Anterior cingulate cortex (tissue), 58 donors: ENCODE measurements around the gene WRAP73.
"Not testable (repeated sequence)": the region's sequence is repeated elsewhere in the genome, so short reads cannot be mapped to it uniquely, and the experiment has no call there.

ENCODE experiments used
- DNase-seq, 58 donors: peaks; one replicate each; lab custom pipeline; 2025; lab: John Stamatoyannopoulos, UW

Gene WRAP73

DNA sequence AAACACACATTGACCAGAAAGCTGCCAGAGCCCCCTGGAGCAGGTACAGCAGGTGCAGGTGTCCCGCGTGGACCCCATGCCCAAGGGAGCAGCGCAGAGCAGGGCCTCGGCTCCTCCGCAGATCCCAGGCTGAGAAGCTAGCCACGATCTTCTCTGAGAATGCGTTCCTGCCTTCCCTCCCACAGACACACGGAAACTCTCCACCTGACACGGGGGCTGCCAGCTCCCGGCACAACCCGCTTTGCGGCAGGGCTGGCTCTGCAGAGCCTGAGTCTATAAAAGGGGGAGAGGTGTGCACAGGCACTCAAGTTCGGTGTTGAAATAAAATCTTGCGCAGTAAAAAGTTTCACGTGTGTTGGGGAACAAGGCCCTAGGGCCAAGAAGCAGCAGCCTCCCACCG is 48.2 kb downstream of the WRAP73 start:
- no peak for DNase-seq

DNA sequence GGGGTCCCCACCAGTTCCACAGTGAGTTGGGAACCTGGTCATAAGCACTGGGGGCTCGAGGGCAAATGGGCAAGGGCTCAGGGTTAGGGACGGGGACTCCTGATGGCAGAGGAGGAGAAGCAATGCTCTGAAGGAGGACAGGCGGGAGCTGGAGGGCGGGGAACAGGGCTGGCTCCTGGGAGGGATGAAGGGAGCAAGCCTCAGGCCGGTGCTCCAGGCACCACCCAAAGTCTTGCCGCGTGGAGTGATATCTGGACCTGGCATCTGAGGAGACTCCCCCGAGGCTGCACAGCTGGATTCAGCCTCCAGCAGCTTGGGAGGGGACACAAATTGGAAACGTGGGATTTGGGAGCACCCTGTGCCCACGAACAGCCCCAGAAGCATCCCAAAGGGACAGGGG is 49.5 kb downstream of the WRAP73 start:
- DNase-seq, result no peak

DNA sequence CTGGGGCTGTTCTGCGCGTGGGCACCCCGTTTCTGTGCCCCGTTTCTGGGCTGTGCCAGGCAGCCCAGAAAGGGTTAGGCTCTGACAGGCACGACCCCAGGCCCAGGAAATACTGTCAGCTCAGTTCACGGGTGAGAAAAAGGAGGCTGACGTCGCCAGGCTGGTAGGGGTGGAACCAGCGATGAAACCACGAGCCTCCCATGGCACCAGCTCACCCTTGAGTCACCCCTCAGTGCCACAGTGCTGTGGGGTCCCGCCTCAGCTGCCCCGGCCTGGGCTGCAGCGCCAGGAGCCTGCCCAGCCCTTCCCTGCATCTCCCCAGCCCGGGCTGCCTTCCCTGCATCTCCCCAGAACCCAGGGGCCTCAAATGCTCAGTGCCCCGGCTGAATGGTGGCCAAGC is 50.1 kb downstream of the WRAP73 start:
- DNase-seq, result no peak

DNA sequence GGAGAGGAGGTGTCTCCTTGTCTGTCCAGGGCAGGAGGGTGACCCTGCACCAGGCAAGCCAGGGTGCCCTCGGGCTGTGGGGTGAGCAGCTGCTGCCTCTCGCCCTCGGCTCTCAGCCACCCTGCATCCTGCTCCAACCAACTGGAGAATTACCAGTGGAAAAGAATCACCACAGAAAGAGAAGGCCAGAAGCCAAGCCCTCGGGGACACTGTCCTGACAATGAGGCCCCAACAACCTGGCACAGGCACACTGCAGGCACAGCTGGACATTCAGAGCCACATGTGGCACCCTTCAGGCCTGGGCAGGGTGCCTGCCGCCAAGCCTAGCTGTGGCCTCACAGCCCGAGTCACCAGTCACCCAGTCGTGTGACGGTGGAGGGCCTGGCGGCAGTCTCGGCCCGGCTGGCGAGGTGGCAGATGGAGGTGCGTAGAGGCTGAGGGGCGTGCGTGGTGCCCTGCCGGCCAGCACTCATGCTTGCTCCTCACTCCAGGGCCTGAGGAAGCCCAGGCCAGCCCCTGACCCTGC is 50.6 kb downstream of the WRAP73 start:
- peak in 12 of 58 donors; percentile 11 to 61 (median 30) for DNase-seq

DNA sequence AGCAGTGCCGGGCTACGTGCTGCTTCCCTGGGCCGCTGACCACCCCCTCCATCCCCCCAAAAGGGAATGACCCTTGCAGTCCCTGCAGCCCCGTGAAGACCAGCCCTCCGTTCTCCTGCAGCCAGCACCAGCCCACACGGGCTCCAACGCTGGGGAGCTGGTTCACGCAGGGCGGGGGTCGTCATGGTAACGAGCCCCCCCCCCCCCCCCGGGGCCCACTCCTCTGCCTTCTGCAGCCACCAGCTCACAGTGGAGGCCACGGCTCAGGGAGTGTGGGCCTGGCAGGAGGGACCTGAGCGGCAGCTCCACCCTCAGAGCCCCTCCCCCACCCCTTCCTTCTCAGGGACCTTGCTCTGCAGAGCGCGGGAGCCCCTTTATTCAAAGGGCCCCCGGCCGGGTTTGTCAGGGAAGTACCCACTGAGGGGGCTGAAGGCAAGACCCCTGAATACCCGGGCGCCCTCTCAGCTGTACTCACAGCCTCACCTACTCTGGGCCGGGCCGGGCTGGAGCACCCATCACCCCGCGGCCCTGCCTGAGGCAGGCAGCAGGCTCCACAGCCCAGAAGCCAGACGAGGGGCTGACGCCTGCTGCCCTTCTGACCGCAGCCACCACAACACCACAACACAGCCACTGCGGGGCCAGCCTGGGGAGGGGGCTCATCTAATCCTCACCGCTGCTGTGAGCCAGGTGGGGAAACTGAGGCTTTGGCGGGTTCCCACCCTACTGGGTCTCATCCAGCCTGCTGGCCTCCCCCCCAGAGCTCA is 51.2 kb downstream of the WRAP73 start:
- DNase-seq, result no peak

DNA sequence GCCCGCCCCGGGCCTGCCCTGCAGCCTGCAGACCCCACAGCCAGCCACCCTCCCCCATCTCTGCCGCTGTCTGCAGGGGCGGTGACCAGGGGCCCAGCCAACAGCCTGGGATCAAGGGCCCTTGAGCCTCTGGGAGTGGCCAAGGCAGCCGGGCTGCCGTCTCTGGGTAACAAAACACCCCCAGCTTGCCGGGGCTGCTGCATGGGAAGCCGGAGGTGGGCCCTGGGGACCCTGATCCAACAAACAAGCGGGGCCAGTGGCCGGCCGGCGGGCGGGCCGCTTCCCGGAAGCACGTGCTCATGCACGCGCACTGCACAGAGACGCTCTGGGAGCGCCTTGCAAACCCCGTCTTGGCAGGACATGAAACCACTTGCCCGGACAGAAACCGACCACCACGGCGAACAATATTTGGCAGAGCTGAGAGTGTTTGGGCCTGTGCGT is 51.8 kb downstream of the WRAP73 start:
- DNase-seq, result peak in 4 of 58 donors; percentile 8 to 16 (median 14)

DNA sequence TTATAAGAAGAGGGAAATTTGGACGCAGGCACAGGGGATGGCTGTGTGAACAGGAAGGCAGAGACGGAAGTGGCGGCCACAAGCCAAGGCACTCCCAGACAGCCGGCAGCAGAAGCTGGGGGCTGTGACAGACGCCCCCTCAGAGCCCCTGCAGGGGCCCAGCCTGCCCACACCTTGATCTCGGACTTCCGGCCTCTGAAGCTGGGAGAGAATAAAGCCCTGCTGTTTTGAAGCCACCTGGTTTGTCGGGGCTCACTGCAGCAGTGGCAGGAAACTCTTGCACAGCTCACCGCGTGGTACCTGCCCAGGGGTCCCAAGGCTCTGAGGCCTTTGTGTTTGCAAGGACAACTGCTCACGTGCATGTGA is 52.3 kb downstream of the WRAP73 start:
- DNase-seq, result no peak

DNA sequence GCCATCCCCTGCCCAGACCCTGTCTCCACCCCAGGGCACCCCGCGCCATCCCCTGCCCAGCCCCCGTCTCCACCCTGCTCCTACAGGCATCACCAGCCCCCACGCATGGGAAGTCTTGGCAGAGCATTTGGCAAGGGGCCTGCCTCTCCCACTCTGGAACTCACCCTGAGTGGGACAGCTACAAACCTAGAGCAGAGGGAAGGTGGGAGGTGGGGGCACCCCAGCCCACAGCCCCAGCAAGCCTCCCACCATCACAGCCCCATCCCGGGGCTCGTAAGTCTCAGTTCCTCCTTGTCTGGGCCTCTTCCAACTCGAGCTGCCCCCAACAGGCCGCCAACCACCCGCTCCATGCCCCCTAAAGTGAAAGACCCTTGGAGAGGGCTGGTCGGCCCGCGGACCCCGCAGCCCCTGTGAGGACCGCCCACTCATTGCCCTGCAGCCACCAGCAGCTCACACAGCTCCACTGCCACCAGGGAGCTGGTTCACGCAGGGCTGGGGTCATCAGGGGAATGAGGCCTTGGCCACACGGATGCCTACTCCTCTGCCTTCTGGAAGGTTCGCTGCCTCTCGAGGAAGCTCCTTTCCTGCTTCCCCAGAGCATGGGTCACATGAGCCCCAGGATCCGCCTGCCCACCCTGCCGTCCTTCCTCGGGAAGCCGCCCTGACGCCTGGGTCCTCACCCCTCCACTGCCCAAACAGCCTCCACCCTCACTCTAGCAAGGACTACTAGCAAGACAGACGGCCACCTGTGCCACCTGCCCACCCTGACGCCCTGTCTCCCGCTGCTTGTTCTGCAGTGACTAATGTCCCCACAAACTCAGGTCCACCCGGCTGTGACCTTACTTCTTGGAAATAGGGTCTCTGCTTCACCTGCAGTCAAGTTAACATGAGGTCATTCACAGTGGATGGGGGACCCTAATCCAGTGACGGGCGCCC is 53.0 kb downstream of the WRAP73 start:
- DNase-seq, result no peak

DNA sequence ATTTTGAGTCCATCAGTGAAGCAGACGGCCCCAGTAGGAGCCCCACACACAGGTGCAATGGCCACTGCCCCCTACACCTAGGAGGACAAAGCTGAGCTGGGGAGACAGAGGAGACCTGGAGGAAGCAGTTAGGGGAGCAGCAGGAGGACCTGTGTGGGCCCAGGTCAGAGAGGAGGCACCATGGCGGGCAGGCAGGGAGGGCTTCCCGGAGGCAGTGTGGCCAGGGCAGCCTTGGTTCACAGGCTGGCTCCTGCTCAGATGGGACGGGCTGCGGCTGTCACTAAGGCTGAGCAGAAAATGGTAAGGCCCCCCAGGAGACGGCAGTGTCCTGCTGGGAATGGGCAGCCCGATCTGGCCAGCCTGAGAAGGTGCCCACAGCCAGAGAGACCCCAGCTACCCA is 54.0 kb downstream of the WRAP73 start:
- DNase-seq, result no peak

DNA sequence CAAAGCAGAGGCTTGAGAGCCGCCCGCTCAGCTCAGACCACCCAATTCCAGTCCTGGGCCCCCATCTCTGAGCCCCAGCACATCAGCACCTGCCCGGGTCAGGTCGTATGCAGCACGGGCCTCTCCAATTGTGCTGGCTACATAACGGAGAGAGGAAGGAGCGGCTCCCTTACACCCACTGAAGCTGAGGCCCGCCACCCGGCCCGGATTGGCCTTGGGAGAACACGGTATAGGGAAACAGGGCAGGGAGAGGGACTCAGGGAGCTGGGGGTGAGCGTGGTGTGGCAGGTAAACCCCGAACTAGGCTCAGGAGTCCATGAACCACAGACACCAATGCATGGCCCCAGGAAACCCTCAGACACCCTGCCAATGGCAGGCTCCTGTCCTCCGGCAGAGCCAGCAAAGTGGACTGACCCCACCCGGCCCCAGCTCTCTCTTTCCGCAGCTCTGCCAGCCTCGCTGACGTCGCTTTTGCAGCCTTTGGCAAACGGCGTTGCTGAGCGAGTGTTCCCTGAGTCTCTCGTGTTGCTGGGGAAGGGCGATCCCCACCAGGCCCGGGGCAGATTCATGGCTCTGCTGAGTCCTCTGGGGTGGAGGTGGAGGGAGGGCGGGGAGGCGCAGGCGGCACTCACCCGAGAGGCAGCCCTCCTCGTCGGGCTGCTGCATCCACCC is 55.1 kb downstream of the WRAP73 start:
- peak in 6 of 58 donors; percentile 7 to 72 (median 12) for DNase-seq

DNA sequence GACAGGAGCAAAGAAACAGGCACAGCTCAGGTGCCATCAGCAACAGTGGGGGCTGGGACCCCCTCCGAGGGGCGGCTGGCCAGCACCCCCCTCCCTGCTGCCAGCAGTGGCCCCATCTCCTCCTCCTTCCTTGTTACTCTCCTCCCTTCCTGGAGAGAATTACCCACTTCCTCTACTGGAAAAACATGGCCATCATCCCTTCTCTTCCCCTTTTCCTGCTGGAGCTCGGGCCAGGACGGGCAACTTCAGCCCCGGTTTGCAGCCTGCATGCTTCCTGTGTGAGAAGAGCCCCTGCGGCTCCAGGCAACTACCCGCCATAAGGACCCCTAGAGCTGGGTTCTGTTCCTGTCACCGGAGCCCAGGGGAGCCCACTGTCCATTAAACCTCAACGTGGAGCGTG is 56.2 kb downstream of the WRAP73 start:
- no peak for DNase-seq

DNA sequence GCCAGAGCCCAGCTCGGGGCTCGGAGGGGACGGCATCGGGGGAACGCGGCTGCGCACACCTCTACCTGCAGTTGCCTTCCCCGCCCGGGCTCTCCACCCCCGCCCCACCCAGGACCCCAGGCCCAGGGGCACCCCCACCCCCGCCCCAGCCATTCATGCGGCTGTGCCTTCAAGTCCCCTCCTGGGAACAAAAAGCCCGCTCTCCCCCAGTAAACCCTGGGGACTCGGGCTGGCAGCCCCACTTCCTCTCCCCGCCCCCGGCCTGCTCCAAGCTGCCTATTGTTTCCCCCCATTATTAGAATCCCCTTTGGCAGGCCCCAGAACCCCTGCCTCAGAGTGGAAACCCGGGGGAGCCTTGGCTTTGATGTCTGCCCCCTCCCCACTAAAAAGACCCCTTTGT is 56.6 kb downstream of the WRAP73 start:
- no peak for DNase-seq

DNA sequence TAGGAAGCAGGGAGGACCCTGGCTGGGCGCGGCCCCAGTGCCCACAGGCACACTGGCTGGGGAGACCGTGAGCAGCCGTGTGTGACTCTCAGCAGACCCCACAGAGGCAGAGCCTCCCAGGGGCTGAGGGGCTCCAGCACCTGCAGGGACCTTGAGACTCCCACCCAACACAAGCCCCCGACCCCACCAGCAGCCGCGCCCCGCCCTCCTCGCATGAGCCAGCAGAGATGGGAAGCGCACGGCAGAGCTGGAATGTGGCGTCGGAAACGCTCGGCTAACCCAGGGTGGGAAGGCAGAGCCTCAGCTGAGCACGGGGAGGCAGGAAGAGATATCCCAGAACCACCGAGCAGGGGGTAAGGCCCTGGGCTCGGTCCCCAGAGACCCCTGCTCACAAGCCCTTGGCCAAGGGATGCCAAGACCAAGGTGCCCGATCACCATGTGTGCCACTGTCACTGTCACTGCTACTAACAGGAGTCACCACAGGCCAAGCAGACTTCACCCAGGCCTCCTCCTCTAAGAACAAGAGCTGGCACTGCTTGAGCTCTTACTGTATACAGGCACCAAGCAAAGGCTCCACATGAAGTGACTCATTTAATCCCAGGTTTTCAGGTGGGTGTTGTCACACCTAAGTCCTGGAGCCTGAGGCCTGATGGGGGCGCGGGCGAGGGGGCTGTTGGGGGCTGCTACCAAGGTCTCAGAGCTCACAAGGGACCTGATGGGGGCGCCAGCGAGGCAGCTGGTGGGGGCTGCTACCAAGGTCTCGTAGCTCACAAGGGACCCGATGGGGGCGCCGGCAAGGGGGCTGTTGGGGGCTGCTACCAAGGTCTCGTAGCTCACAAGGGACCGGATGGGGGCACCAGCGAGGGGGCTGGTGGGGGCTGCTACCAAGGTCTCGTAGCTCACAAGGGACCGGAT is 58.7 kb downstream of the WRAP73 start:
- DNase-seq, result no peak

DNA sequence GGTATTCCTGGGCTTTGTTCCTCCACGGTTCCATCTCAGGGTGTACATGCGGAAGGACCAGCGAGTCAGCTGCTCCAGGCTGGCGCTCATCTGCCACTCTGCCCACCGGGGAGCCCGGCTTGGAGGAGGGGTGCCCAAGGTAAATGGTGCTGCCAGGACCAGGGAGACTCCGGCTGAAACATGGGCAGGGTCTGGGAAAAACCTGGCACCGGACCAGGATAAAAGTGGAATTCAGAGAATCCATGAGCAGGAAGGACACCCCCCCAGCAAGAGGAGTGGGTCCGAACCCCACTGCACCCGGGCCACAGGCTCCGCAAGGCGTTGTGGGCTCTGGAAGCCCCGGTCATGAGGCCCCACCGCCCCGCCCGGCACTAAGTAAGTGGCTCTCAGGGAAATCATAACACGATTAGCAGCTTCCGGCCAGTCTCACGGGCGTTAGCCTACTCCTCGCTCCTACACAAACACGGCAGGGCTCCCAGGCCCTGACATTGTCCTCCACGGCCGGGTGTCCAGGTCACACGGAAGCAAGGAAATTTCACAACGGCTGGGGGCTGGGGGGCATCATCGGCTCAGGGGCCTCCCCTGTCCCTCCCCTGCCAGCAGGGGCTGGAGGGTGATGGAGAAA is 59.7 kb downstream of the WRAP73 start:
- DNase-seq, result no peak

DNA sequence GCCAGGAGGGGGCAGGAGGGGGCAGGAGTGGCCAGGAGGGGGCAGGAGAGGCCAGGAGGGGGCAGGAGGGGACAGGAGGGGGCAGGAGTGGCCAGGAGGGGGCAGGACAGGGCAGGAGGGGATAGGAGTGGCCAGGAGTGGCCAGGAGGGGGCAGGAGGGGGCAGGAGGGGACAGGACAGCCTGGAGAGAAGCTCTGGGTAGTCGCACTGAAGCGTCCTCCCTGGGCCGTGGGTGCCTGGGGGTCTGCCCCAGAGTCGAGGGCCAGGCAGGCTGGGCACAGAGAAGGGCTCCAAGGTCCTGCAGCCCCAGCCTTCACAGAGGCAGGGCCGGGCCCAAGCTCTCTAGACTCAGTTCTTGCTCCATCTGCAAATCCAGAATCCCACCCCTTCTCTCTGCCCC is 61.5 kb downstream of the WRAP73 start:
- no peak for DNase-seq

DNA sequence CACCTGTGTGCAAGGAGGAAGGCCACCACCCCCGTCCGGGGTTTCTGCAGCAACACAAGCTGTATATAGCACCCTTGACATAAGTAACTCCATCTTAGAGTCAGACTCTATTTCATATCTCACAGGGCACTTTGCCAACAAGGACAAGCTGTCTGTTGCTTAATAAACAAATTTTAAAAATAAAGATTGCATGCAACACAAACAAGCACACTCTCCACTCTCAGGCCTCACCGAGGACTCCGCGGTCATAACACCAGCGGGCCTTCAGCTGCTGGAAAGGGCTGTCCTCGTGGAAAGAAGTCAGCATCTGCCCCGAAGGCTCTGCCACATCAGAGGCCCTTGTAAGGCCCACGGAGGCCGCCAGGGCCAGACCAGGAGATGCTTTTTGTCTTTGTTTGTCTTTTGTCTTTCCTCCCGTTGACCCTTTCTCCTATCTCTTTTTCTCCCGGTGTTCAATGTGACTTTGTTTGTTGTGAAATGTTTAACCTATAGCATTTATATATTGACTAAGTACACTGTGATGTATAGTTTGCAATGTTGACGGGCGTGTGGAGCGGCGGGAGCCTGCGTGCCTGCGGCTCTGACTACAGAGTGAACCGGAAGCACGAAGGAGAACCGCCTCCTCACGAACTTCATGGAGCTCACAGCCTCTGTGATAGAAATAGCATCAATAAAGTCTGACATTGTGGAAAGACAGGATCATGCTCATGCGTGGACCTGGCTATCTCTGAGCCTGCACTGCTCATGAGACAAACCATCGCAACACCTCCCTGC is 62.7 kb downstream of the WRAP73 start:
- peak in 6 of 58 donors; percentile 13 to 47 (median 22) for DNase-seq

DNA sequence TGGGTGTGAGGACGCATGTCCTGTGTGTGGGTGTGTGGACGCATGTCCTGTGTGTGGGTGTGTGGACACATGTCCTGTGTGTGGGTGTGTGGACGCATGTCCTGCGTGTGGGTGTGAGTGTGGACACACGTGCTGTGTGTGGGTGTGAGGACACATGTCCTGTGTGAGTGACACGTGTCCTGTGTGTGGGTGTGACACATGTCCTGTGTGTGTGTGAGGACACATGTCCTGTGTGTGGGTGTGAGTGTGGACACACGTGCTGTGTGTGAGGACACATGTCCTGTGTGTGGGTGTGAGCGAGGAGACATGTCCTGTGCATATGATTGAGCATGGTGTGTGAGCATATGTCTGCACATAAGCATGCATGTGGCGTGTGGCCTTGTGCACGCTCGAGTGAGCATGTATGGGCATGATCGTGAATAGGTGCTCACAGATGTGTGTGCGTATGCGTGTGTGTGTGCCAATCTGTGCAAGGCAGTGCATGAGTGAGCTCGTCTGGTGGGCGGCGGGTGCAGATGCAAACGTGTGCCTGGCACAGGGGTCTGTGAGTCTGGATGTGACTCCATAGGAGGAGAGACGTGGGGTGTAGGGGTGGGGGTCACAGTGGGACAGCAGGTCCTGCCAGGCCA is 63.8 kb downstream of the WRAP73 start:
- DNase-seq, result no peak

DNA sequence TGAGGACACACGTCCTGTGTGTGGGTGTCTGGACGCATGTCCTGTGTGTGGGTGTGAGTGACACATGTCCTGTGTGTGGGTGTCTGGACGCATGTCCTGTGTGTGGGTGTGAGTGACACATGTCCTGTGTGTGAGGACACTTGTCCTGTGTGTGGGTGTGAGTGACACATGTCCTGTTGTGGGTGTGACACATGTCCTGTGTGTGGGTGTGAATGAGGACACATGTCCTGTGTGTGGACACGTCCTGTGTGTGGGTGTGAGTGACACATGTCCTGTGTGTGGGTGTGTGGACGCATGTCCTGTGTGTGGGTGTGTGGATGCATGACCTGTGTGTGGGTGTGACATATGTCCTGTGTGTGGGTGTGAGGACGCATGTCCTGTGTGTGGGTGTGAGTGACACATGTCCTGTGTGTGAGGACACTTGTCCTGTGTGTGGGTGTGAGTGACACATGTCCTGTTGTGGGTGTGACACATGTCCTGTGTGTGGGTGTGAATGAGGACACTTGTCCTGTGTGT is 64.5 kb downstream of the WRAP73 start:
- DNase-seq, result not testable (repeated sequence)
